ENCODE measurements around the gene KCNC2.

DNA sequence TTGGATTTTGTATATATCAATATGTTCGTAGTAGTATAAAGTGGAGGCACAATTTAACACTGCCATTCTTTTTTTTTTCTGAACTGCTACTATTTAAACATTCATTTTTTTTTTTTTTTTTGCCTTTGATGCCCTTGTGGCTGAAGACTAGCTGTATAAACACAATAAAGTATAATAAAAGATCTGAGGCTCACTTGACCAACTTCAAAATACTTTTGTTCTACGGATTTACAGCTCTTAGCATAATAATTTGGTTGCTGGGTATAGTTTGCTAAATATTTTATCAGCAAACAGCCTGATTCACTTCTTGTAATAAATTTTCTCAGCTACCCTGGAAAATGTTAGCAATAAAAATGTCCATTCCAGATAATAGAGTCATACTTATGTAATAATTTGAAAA is 128.3 kb downstream of the KCNC2 start:
- TF ChIP-seq POLR2A (IDR thresholded peaks at IDR 0.05) (no peak), POLR2AphosphoS5 (IDR thresholded peaks at IDR 0.05) (no peak)
- TF ChIP-seq, protein P1, sequence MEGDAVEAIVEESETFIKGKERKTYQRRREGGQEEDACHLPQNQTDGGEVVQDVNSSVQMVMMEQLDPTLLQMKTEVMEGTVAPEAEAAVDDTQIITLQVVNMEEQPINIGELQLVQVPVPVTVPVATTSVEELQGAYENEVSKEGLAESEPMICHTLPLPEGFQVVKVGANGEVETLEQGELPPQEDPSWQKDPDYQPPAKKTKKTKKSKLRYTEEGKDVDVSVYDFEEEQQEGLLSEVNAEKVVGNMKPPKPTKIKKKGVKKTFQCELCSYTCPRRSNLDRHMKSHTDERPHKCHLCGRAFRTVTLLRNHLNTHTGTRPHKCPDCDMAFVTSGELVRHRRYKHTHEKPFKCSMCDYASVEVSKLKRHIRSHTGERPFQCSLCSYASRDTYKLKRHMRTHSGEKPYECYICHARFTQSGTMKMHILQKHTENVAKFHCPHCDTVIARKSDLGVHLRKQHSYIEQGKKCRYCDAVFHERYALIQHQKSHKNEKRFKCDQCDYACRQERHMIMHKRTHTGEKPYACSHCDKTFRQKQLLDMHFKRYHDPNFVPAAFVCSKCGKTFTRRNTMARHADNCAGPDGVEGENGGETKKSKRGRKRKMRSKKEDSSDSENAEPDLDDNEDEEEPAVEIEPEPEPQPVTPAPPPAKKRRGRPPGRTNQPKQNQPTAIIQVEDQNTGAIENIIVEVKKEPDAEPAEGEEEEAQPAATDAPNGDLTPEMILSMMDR (IDR thresholded peaks at IDR 0.05) = no peak
